Erythroblast (primary cell): ENCODE results near the gene KCNN1.

Source experiments
- GATA1 ChIP-seq: IDR thresholded peaks from 2 replicates; pipeline ENCODE4 v1.6.1; 2011; ENCODE audit warnings: low read depth, mild to moderate bottlenecking, control low read depth, low read length, moderate library complexity
- POLR2A ChIP-seq: IDR thresholded peaks from 2 replicates; pipeline ENCODE4 v1.6.1; 2011; ENCODE audit warnings: mild to moderate bottlenecking, low read length

DNA sequence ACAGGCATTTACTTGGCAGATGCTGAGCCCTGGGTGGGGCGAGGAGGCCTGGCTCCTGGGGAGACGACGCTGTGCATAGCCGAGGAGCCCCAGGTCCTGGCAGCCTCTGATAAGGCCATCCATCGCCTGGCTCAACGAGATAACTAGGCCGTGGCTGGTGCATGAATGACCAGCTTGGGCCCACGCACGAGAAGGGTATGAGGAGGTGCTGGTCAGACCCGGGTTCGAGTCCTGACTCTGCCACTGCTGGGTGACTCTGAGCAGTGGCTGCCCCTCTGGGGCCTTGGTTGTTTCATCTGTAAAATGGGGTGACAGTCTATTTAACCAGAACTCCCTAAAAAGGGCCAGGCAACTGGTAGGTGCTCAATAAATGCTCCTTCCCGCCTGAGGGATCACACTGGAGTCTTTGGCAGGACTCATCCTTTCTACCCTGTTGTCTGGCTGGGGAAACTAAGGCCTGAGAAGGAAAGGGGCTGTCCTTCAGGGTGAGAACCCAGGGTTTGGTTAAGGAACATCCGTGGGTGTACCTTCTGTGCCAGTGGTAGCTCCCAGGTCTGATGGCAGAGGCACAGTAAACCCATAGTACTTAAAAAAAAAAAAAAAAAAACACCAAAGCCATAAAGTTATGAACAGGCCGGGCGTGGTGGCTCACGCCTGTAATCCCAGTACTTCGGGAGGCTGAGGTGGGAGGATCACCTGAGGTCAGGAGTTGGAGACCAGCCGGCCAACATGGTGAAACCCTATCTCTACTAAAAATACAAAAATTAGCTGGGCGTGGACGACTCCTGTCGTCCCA, 33.0 kb downstream of the KCNN1 start:
- TF ChIP-seq POLR2A: no peak
- TF ChIP-seq GATA1: peak; percentile 95
